Left lung (tissue), 10 donors: ENCODE results near the gene GNB1L. TPM values are rescaled to one million over a fixed set of nuclear protein-coding genes. Genes with fewer than 3 reads are reported as not detected.

Experiments used
- ATAC-seq: fragments of 200-7000 bp; cut with Tn5 transposase; one replicate; pipeline ENCODE4 v1.9.1; 2020; ENCODE audit warnings: moderate library complexity
- DNase-seq, 4 donors: peaks; one replicate each; pipeline ENCODE4 v3.0.0-alpha.2; 2013 to 2020
- H3K27ac ChIP-seq, 2 donors: fragments of 200-600 bp; sonication (generic) in 1 of 2; one replicate each; pipeline versions ENCODE4 v1.5.0 to v1.8.0; 2020 to 2021
- H3K27me3 ChIP-seq, 2 donors: fragments of 200-600 bp; sonication (generic) in 1 of 2; one replicate each; pipeline versions ENCODE4 v1.5.0 to v1.8.0; 2020 to 2021
- H3K36me3 ChIP-seq, 2 donors: fragments of 200-600 bp; sonication (generic) in 1 of 2; one replicate each; pipeline versions ENCODE4 v1.5.0 to v1.8.0; 2020 to 2021
- H3K4me1 ChIP-seq, 2 donors: fragments of 200-600 bp; one replicate each; pipeline ENCODE4 v1.8.0; 2021
- H3K4me3 ChIP-seq, 2 donors: fragments of 200-600 bp; sonication (generic) in 1 of 2; one replicate each; pipeline versions ENCODE4 v1.5.0 to v1.8.0; 2020 to 2021; ENCODE audit warnings: mild to moderate bottlenecking in 1 of 2
- H3K9me3 ChIP-seq, 2 donors: fragments of 200-600 bp; sonication (generic) in 1 of 2; one replicate each; pipeline versions ENCODE4 v1.5.0 to v1.8.0; 2020 to 2021
- intact Hi-C, 2 donors: fragments of 100-400 bp; cut with DNase I; formaldehyde crosslinking; loops; one replicate each; pipeline versions ENCODE4 v1.11.2 to v1.14.2; 2022
- polyA plus RNA-seq, 6 donors: library from polyadenylated mRNA; unstranded; fragments of 120-200 nt; gene quantifications; one replicate each; pipeline ENCODE4 v1.2.1, GENCODE V29; 2013; ENCODE audit not compliant: insufficient read length in 6 of 6
- total RNA-seq, 2 donors: library from RNA; stranded (reverse); fragmentation: NEBNext Ultra II Directional; extraction: Animal tissue kit (Norgen Biotek cat#: 25700); gene quantifications; one replicate each; pipeline ENCODE4 v1.2.1, GENCODE V29; 2021
- TF ChIP-seq, protein P1 (sequence below), 2 donors: fragments of 200-600 bp; sonication (generic) in 1 of 2; IDR thresholded peaks; one replicate each; pipeline versions ENCODE4 v1.5.0 to v1.8.0; 2021; ENCODE audit warnings: antibody characterized with exemption in 2 of 2
- donor health status: DM: no; HTN: yes; CAD: no.
- donor health status: DM: no; HTN: no; CAD: no.

The GNB1L gene
- total and polyA plus RNA-seq, 8 donors: 4.3 to 7.9 (median 5.5) TPM

DNA sequence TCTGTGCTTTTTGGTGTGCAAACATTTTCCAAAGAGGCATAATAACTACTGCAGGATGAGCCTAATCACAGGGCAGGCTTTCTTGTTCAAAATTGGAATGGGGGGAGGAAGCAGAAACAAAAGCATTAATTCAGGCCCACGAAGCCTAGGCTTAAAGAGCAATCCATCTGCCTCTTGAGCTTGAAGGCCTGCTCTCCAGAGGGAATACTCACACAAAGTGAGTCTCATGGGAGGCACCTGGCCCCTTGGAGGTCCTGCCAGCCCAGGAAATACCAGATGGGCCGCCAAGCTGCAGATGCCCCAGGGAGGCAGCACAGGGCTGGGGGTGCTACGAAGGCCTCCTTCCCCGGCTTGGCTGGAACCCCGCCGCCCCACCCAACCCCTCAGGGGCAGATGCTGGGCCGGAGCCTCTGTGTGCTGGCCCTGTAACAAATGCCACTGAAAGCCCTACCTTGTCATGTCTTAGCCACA is 47.6 kb upstream of the GNB1L start:
- DNase-seq (peak in 1 of 4 donors; percentile 63), ATAC-seq (no peak)
- Histone ChIP-seq H3K4me3 (no peak overlapping the region), H3K27ac (no peak overlapping the region), H3K27me3 (no peaks in the 10 kb centered on the region), H3K4me1 (no peaks in the 10 kb centered on the region), H3K9me3 (no peaks in the 10 kb centered on the region), H3K36me3 (peaks cover 0 to 53% of the 10 kb centered on the region in 2 donors)
- TF ChIP-seq, protein P1, sequence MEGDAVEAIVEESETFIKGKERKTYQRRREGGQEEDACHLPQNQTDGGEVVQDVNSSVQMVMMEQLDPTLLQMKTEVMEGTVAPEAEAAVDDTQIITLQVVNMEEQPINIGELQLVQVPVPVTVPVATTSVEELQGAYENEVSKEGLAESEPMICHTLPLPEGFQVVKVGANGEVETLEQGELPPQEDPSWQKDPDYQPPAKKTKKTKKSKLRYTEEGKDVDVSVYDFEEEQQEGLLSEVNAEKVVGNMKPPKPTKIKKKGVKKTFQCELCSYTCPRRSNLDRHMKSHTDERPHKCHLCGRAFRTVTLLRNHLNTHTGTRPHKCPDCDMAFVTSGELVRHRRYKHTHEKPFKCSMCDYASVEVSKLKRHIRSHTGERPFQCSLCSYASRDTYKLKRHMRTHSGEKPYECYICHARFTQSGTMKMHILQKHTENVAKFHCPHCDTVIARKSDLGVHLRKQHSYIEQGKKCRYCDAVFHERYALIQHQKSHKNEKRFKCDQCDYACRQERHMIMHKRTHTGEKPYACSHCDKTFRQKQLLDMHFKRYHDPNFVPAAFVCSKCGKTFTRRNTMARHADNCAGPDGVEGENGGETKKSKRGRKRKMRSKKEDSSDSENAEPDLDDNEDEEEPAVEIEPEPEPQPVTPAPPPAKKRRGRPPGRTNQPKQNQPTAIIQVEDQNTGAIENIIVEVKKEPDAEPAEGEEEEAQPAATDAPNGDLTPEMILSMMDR (IDR thresholded peaks at IDR 0.05): no peak
- intact Hi-C loops: no loop called here

DNA sequence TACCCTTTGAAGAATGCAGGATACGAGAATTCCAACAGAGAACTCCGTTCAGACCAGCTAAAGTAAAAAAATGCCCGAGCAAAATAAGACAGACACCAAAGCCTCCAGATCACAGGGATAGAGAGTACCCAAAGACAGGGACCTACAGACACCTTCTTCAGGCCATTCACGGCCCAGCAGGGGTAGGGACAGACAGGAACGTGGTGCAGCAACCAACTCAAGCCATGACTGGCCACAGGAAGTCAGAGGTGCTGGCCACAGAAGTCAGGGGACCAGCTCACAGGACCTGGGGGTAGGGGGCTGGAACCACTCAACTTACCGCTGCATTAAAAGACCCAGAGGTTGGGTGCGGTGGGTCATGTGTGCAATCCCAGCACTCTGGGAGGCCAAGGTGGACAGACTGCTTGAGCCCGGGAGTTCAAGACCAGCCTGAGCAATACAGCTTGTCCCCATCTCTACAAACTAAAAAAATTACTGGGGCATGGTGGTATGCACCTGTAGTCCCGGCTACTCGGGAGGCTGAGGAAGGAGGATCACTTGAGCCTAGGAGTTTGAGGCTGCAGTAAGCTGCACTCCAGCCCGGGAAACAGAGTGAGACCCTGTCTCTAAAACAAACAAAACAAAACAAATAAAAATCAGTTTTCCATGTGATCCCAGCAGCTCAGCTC is 47.0 kb upstream of the GNB1L start:
- ATAC-seq: no peak
- Histone ChIP-seq H3K4me1 (no peaks in the 10 kb centered on the region), H3K36me3 (peaks cover 0 to 59% of the 10 kb centered on the region in 2 donors), H3K9me3 (no peaks in the 10 kb centered on the region), H3K27me3 (no peaks in the 10 kb centered on the region), H3K27ac (no peak overlapping the region), H3K4me3 (no peak overlapping the region)
- TF ChIP-seq, protein P1 (IDR thresholded peaks at IDR 0.05): no peak
- no peak for DNase-seq
- intact Hi-C loops: no loop called here

DNA sequence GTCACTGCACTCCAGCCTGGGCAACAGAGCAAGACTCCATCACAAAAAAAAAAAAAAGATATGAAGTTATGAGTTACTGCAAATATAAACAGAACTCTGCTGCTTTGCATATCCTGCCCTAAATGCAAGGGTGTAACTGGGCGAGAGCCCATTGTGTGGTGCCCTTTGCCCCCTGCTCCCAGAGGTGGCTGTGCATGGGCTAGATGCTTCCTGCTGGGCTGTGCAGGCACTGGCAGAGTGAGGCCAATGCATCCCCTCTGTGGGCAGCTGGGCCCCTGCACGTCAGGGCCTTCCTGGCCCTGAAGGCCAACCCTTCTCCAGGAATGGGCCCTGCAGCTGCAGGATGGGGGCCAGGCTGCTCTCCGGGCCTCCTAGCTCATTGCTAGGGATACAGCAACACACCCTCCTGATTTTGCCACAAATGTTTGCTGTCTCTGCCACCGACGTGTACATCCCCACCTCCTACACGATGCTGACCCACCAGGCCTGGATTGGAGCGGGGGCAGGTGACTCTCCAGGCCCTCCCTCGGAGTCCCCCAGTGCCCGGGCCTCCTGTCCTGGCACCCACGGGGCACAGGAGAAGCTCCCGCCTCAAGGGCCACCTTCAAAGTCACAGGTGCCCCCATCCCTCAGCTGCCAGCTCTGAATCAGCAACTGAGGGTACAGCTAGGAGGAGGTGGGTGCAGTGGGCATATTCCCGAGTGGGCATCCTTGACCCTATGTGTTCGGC is 46.2 kb upstream of the GNB1L start:
- Histone ChIP-seq H3K9me3 (no peaks in the 10 kb centered on the region), H3K36me3 (peaks cover 0 to 58% of the 10 kb centered on the region in 2 donors), H3K4me3 (no peak overlapping the region), H3K27me3 (no peaks in the 10 kb centered on the region), H3K4me1 (no peaks in the 10 kb centered on the region), H3K27ac (no peak overlapping the region)
- peak in 1 of 4 donors; percentile 57 for DNase-seq
- intact Hi-C loops: no loop called here
- ATAC-seq: no peak
- TF ChIP-seq, protein P1 (IDR thresholded peaks at IDR 0.05): no peak

DNA sequence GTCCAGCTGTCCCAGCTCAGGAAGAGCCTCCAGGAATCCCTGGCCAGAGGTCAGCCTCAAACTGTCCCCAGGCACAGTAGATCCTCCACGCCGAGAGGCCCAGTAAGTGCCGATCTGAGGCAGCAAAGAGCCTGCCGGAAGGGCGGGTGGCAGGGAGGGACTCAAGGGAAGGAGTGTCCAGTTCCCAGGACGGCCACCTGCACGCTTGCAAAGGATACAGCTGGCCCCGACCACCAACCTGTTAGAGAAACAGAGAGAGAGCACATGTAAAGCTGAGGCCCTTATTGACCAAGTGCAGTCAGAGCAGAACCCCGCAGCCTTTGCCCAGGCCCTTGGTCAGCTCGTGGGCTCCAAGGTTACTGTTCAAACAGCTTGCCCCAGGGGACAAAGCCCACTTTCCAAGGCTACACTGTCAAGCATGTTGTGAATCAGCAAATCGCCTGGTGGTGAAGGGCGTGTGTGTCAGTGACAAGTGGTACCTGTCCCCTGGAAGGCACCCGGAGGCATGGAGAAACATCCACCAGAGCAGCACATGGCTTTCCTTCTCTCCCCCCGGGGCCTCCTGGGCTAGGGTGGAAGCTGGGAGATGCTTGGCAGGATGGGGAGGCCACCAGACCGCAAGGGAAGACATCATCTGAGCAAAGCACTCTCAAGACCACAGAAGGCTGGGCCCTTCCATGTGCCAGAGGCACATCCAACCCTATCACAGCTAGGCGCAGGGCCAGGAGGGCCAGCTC is 44.3 kb upstream of the GNB1L start:
- Histone ChIP-seq H3K27me3 (no peaks in the 10 kb centered on the region), H3K4me3 (no peak overlapping the region), H3K4me1 (no peaks in the 10 kb centered on the region), H3K9me3 (no peaks in the 10 kb centered on the region), H3K36me3 (peaks cover 0 to 72% of the 10 kb centered on the region in 2 donors), H3K27ac (no peak overlapping the region)
- intact Hi-C loops: no loop called here
- DNase-seq (peak in 1 of 4 donors; percentile 57), ATAC-seq (no peak)
- TF ChIP-seq, protein P1 (IDR thresholded peaks at IDR 0.05): no peak

DNA sequence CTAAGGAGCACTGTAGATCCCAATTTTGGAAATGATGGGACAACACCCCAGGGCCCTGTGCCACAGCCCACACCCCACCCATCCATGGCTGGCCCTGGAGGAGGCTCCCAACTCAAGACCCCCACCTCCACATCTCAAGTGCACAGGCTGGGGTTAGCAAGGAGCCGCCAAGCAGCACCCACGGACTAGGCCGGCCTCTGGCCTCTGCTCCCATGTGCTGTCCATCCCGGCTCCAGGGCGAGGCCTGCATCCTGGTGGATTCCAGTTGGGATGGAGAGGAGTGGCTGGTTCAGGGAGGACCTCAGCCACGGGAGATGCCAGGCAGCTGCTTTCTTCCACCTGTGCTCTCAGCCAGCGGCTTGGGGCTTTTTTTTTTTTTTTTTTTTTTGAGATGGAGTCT is 43.5 kb upstream of the GNB1L start:
- Histone ChIP-seq H3K27ac (no peak overlapping the region), H3K36me3 (peaks cover 0 to 81% of the 10 kb centered on the region in 2 donors), H3K4me1 (no peaks in the 10 kb centered on the region), H3K9me3 (no peaks in the 10 kb centered on the region), H3K4me3 (no peak overlapping the region), H3K27me3 (no peaks in the 10 kb centered on the region)
- DNase-seq (peak in 1 of 4 donors; percentile 71), ATAC-seq (no peak)
- TF ChIP-seq, protein P1 (IDR thresholded peaks at IDR 0.05): no peak
- intact Hi-C loops: no loop called here
